NCI-H187 treated with DMSO at 0.1 percent for 48 hours (cell line): Measurements from ENCODE around the gene PLCB2.

ENCODE experiments used
- DNase-seq: peaks from one replicate; lab custom pipeline; 2025; lab: John Stamatoyannopoulos, UW

Gene PLCB2

GRCh38 chr15:40249477-40250303, 58.0 kb downstream of the PLCB2 start:
- DNase-seq: no peak

- DNase-seq: no peak
Measured at GRCh38 chr15:40248006-40248783, 59.5 kb downstream of the PLCB2 start.

- no peak for DNase-seq
Measured at GRCh38 chr15:40247406-40247971, 60.2 kb downstream of the PLCB2 start.

GRCh38 chr15:40246496-40247280, 61.0 kb downstream of the PLCB2 start:
- no peak for DNase-seq

- no peak for DNase-seq
Measured at GRCh38 chr15:40245666-40246450, 61.9 kb downstream of the PLCB2 start.

GRCh38 chr15:40244961-40245523, 62.7 kb downstream of the PLCB2 start:
- DNase-seq: no peak

GRCh38 chr15:40243126-40243810, 64.5 kb downstream of the PLCB2 start:
- no peak for DNase-seq

- no peak for DNase-seq
Measured at GRCh38 chr15:40242601-40243000, 65.1 kb downstream of the PLCB2 start.

- DNase-seq: no peak
Measured at GRCh38 chr15:40242213-40242599, 65.5 kb downstream of the PLCB2 start.

GRCh38 chr15:40241269-40242212, 66.2 kb downstream of the PLCB2 start:
- no peak for DNase-seq

GRCh38 chr15:40240619-40241221, 67.0 kb downstream of the PLCB2 start:
- DNase-seq: no peak

GRCh38 chr15:40239693-40240618, 67.8 kb downstream of the PLCB2 start:
- DNase-seq: no peak

- DNase-seq: no peak
Measured at GRCh38 chr15:40239404-40239692, 68.4 kb downstream of the PLCB2 start.

GRCh38 chr15:40238532-40239403, 69.0 kb downstream of the PLCB2 start, which contains the start of gene PAK6:
PAK6 (plus strand) TSS chr15:40239063; CDS start chr15:40264786, 25,723 bp downstream.
- DNase-seq: no peak
